ENCODE data around the gene TRIM26.
"Not testable (repeated sequence)": the region's sequence is repeated elsewhere in the genome, so short reads cannot be mapped to it uniquely, and the experiment has no call there.

Gene TRIM26

GRCh38 chr6:30142665-30143064, 70.5 kb downstream of the TRIM26 start:
- no peaks in the 10 kb centered on the region for H3K36me3 ChIP-seq (ENCODE audit: control insufficient read depth, insufficient read depth, low read length)
- DNase-seq (ENCODE audit: low read depth, low spot score): no peak
- H3K4me1 ChIP-seq (ENCODE audit: control insufficient read depth, insufficient read depth, low read length): 0 out of 2 replicates have a peak, but pooled peaks cover 2% of the 10 kb centered on the region
- WGBS (ENCODE audit: insufficient coverage, insufficient read length): no CpG with 5 or more reads among the region's 3 CpGs
- no peak overlapping the region for H3K27ac ChIP-seq (ENCODE audit: low read length)
- no peaks in the 10 kb centered on the region for H3K27me3 ChIP-seq (ENCODE audit: control insufficient read depth, insufficient read depth, low read length)
- no peaks in the 10 kb centered on the region for H3K9me3 ChIP-seq (ENCODE audit: control insufficient read depth, insufficient read depth, low read length)
- H3K4me3 ChIP-seq (ENCODE audit: low read length): no peak overlapping the region

- not testable (repeated sequence) for H3K27me3 ChIP-seq (ENCODE audit: control insufficient read depth, insufficient read depth, low read length); H3K9me3 ChIP-seq (ENCODE audit: control insufficient read depth, insufficient read depth, low read length); H3K27ac ChIP-seq (ENCODE audit: low read length); H3K4me1 ChIP-seq (ENCODE audit: control insufficient read depth, insufficient read depth, low read length); H3K4me3 ChIP-seq (ENCODE audit: low read length); DNase-seq (ENCODE audit: low read depth, low spot score); H3K36me3 ChIP-seq (ENCODE audit: control insufficient read depth, insufficient read depth, low read length)
- WGBS (ENCODE audit: insufficient coverage, insufficient read length): no CpG with 5 or more reads among the region's 8 CpGs
Measured at GRCh38 chr6:30140240-30140639, 73.0 kb downstream of the TRIM26 start.

- no peaks in the 10 kb centered on the region for H3K4me1 ChIP-seq (ENCODE audit: control insufficient read depth, insufficient read depth, low read length)
- no CpG with 5 or more reads among the region's 11 CpGs for WGBS (ENCODE audit: insufficient coverage, insufficient read length)
- no peak for DNase-seq (ENCODE audit: low read depth, low spot score)
- H3K36me3 ChIP-seq (ENCODE audit: control insufficient read depth, insufficient read depth, low read length): no peaks in the 10 kb centered on the region
- no peak overlapping the region for H3K27ac ChIP-seq (ENCODE audit: low read length)
- no peak overlapping the region for H3K4me3 ChIP-seq (ENCODE audit: low read length)
- H3K9me3 ChIP-seq (ENCODE audit: control insufficient read depth, insufficient read depth, low read length): no peaks in the 10 kb centered on the region
- H3K27me3 ChIP-seq (ENCODE audit: control insufficient read depth, insufficient read depth, low read length): no peaks in the 10 kb centered on the region; the same call in 1 of the 2 replicates
Measured at GRCh38 chr6:30136570-30137286, 76.5 kb downstream of the TRIM26 start.

GRCh38 chr6:30135757-30136156, 77.4 kb downstream of the TRIM26 start, which contains the start of gene TRIM40:
TSS of gene TRIM40 (plus strand) at chr6:30136140. CDS start at chr6:30137037, 897 bp downstream.
- DNase-seq (ENCODE audit: low read depth, low spot score): no peak
- WGBS (ENCODE audit: insufficient coverage, insufficient read length): no CpG with 5 or more reads among the region's 4 CpGs

GRCh38 chr6:30135147-30135546, 78.1 kb downstream of the TRIM26 start:
- no peak overlapping the region for H3K27ac ChIP-seq (ENCODE audit: low read length)
- no peaks in the 10 kb centered on the region for H3K36me3 ChIP-seq (ENCODE audit: control insufficient read depth, insufficient read depth, low read length)
- H3K9me3 ChIP-seq (ENCODE audit: control insufficient read depth, insufficient read depth, low read length): no peaks in the 10 kb centered on the region
- H3K4me3 ChIP-seq (ENCODE audit: low read length): no peak overlapping the region
- DNase-seq (ENCODE audit: low read depth, low spot score): no peak
- peaks cover 3% of the 10 kb centered on the region for H3K27me3 ChIP-seq (ENCODE audit: control insufficient read depth, insufficient read depth, low read length)
- WGBS (ENCODE audit: insufficient coverage, insufficient read length): no CpG with 5 or more reads among the region's 2 CpGs
- H3K4me1 ChIP-seq (ENCODE audit: control insufficient read depth, insufficient read depth, low read length): no peaks in the 10 kb centered on the region

More at GRCh38 chr6:30135757-30136156, 77.4 kb downstream of the TRIM26 start, which contains the start of gene TRIM40:
- no peaks in the 10 kb centered on the region; the same call in none of the 2 replicates for H3K27me3 ChIP-seq (ENCODE audit: control insufficient read depth, insufficient read depth, low read length)
- H3K4me3 ChIP-seq (ENCODE audit: low read length): no peak within 1 kb of the TSS
- H3K36me3 ChIP-seq (ENCODE audit: control insufficient read depth, insufficient read depth, low read length): no peaks in the 10 kb centered on the region
- no peaks in the 10 kb centered on the region for H3K9me3 ChIP-seq (ENCODE audit: control insufficient read depth, insufficient read depth, low read length)
- H3K4me1 ChIP-seq (ENCODE audit: control insufficient read depth, insufficient read depth, low read length): no peaks in the 10 kb centered on the region
- no peak within 1 kb of the TSS for H3K27ac ChIP-seq (ENCODE audit: low read length)
